ENCODE results near the gene DISP3.

DISP3 gene

DNA sequence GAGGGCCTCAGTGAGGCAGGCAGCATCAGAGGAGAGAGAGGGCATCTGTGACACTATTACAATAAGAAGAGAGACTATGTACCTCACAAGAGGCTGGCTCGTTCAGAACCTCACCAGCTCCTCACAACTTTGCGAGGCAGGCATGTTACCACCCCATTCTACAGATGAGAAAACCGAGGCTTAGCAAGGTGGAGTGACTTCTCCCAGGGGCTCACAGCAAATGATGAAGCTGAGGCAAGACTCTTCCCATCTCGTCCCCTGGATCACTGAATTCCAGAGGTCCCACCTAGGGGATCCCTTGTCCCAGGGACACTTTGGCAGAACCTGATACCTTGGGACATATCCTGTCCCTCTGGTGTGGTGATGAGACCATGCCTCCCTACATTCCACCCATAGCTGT lies 64.4 kb downstream of the DISP3 start:
- no peak for DNase-seq (ENCODE audit: low read depth in 2 of 2)

DNA sequence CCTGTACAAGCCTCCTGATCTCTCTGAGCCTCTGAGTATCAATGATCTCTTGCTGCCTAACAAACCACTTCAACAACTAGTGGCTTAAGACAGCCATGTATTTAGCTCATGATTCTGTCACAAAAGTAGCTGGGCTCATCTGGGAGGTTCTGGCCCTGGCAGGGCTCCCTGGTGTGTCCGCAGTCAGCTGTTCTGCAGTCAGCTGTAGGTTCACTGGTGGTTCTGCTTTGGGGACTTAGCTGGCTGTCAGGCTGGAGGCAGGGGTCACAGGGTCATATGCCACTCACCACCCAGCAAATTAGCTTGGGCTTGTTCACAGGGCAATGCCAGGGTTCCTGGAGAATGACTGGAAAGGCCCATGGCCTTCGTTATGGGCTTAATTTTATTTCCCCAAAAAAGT lies 64.8 kb downstream of the DISP3 start:
- DNase-seq (ENCODE audit: low read depth in 2 of 2), result no peak

DNA sequence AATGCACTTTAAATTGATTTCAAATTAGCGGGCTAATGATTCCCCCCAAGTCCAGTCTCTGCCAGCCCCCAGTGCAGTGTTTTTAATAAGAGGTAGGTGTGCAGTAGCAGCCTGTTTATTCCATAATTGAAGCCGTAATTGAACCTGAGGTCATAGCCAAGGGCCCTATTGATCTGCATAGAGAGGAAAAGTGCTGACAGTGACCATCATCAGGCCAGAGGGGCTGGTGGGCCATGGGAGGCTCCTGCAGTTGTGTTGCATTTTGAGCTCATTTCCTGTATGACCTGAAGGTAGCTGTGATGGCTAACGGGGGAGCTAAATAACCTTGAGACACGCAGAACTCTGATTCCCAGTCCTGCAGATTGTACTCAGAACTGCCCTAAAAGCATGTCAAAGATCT lies 67.5 kb downstream of the DISP3 start:
- no peak for DNase-seq (ENCODE audit: low read depth in 2 of 2)

DNA sequence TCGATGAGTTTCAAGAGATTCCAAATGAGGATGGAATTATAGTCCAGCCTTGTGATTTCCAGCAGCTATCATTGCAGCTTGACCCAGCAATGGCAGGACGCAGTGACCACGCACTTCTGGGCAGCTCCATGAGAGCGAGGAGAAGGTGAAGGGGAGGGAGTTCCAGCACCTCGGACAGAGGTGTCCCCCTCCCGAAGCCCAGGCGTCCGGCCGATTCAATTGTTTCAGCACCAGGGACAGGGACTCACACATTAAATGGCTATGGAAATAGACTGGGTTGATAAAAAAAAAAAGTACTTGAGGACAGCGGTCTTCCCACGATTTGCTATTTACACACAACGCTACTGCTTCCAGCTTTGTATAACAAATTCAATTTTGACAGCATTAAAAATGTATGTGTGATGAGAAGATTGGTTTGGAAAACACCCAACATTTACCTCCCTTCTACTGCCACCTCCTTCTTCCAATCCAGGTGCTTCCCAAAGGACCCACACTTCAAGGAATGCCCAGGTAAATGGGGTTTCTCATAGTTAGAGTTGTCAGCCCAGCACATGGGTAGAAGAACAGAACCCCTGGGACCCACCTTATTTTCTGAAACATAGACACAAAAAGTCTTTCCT lies 71.8 kb downstream of the DISP3 start:
- DNase-seq (ENCODE audit: low read depth in 2 of 2), result peak in 1 of 2 donors; percentile 15

DNA sequence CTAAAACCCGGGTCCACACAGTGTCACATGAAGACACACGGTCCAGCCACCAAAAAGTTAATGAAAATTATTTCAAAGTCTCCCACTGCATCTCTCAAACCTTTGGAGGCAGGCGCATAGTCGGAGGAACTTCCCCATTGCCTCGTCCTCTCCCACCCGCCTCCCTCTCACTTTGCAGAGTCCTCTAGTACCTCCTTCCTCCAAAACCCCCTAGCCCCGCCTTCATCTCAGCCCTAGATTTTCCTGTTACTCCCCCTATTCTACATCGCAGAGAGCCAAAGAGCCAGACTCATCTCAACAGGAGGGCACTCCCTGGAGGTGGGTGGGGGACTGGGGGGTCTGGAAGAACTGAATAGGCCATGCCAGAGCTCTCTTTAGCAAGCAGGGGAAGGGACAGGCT lies 79.3 kb downstream of the DISP3 start:
- no peak for DNase-seq (ENCODE audit: low read depth in 2 of 2)

DNA sequence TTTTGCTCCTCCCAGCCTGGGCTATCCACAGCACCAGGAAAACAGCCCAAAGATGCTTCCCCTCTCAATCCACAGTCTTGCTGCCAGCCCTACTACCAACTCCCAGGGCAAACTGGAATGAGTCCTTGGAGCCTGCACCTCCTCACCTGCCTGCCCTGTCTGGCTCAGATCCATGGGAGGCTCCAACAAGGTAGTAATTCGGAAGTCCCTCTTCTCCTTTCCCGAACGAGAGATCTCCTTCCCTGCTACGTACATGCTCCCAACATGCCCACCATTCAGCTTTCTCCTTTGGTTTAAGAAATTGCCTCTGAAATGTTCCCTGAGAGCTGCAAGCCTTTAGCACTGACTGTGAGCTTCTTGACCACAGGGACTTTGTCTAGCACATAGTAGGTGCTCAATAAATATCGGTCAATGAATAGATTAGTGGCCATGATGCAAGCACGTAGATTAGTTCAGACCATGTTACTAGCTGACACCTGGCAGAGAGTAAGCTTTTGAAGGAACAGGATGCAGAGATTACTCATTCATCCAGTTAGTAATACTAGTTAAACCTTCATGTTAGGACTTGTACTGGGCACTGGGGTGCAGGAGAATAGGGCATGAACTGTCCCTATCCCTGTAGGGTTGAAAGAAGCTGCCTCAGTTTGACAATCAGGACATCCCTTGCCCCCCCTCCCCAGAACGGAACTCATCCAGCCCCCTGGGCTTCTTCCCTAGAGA lies 80.1 kb downstream of the DISP3 start:
- DNase-seq (ENCODE audit: low read depth in 2 of 2), result no peak

DNA sequence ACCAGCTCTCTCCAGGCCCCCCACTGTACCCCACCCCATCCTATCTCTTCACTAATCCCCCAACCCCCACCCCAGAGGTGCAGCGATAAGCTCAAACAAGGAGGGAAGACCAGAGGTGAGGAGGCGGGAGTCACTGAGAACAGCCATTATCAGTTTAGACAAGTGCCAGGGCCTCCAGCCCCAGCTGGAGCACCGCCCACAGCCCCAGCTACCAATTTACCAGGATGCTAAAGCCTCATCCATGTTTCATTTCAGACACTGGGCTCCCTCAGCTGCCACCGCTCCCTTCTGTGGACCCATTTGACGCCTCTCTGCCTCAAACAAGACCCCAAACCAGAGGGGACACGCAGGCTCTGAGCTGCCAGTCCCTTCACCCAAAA lies 80.6 kb downstream of the DISP3 start:
- DNase-seq (ENCODE audit: low read depth in 2 of 2), result no peak

DNA sequence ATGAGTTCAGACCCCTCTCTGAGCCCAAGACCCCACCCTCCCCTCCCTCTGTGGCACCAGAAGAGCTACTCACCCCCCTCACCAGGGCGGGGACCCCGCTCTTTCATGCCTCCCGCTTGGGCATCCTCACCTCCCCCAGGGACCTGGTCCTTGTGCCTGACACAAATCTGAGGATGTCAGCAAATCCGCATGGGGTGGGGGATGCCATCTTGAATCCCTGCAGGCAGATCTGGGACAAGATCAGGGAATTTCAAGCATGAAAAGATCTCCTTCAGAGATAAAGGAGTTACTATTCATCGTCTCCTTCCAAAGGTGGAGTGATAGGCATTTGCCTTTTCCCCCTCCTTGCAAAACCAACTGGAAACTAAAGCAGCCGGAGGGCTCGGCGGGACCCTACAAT lies 81.1 kb downstream of the DISP3 start:
- no peak for DNase-seq (ENCODE audit: low read depth in 2 of 2)

DNA sequence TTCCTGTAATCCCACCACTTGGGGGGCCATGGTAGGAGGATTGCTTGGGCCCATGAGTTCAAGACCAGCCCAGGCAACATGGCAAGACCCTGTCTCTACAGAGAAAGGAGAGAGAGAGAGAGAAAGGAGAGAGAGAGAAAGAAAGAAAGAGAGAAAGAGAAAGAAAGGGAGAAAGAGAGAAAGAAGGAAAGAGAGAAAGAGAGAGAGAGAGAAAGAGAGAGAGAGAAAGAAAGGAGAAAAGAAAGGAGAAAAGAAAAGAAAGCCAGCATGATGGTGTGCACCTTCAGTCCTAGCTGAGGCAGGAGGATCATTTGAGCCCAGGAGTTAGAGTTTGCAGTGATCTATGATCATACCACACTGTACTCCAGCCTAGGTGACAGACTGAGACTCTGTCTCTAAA lies 82.8 kb downstream of the DISP3 start:
- DNase-seq (ENCODE audit: low read depth in 2 of 2), result no peak

DNA sequence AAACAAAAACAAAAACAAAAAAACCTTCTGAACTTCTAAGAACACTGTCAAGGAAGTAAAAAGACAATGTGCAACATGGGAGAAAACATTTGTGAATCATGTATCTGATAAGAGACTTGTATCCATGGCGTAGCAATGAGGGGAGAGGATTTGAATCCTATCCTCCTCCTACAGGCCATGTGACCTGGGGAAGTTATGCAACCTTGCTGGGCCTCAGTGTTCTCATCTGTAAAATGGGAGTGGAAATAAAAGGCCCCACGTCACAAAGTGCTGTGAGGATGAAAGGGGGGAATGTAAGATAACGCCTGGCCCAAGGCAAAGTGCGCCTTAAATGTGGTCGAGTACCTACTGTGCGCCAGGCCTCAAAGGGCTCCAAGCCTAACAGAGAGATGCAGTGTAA lies 83.7 kb downstream of the DISP3 start:
- DNase-seq (ENCODE audit: low read depth in 2 of 2), result no peak

DNA sequence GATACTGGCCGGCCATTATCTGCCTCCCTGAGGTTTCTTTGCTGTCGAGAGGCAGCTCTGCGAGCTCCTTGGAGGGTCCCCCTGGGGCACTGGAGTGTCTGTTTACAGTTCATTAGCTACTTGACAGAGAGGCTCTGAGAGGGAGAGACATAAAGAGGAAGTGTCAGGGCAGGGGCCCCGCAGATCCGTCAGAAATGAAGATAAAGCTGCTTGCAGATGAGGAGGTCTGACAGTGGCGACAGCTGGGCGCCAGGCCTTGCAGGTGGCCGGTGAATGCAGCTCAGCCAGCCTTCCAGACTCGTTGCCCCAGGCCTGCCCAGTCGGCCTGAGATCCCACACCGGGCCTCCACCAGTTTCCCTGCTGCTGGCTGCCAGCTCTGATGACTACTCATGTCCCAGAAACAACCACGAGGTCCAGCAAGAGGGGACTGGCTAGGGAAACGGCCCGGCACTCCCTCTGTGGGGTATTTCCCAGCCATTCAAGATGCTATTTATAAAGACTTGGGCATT lies 84.7 kb downstream of the DISP3 start:
- DNase-seq (ENCODE audit: low read depth in 2 of 2), result no peak

DNA sequence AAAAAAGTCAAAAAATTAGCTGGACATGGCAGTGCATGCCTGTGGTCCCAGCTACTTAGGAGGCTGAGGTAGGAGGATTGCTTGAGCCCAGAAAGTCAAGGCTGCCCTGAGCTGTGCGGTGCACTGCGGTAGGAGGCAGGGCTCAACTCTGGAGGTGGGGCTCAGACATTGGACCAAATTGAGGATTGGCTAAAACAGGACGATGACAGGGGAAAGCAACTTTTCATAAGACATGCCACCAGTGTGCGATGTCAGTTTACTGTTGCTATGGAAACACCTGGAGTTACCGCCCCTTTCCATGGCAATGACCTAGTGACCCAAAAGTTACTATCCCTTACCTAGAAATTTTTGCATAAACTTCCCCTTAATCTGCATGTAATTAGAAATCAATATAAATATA lies 85.3 kb downstream of the DISP3 start:
- DNase-seq (ENCODE audit: low read depth in 2 of 2), result no peak

DNA sequence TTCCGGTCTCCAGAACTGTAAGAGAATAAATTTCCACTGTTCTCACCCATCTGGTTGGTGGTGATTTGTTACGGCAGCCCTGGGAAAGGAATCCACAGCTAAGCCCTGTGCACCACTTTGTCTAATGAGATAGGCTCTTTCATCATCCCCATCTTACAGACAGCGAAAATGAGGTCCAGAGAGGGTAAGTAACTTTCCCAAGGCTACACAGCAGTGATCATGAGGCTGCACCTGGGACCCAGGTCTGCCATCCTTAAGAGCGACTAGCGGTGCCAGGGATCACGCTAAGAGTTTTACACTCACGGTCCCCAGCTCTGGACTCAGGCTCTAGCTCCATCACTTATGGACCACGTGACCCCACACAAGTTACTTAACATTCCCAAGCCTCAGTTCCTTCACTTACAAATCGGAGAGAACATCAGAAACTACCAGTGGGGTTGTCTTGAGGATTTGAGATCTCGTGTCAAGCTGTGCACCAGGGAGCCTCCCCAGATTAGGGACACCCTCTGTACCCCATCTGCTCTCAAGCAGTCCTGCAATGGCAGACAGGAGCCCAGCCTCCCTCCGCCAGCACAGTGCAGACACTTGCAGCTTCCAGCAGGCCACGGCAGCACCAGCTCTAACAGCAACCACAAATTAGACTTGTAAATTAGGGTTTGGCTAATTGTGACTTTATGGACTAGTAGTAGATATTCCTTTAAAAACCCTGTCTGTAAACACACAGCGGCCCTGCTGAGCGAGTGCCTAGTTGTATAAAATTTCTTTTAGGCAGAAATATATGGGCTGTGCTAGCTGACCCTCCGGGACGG lies 87.3 kb downstream of the DISP3 start:
- DNase-seq (ENCODE audit: low read depth in 2 of 2), result no peak

DNA sequence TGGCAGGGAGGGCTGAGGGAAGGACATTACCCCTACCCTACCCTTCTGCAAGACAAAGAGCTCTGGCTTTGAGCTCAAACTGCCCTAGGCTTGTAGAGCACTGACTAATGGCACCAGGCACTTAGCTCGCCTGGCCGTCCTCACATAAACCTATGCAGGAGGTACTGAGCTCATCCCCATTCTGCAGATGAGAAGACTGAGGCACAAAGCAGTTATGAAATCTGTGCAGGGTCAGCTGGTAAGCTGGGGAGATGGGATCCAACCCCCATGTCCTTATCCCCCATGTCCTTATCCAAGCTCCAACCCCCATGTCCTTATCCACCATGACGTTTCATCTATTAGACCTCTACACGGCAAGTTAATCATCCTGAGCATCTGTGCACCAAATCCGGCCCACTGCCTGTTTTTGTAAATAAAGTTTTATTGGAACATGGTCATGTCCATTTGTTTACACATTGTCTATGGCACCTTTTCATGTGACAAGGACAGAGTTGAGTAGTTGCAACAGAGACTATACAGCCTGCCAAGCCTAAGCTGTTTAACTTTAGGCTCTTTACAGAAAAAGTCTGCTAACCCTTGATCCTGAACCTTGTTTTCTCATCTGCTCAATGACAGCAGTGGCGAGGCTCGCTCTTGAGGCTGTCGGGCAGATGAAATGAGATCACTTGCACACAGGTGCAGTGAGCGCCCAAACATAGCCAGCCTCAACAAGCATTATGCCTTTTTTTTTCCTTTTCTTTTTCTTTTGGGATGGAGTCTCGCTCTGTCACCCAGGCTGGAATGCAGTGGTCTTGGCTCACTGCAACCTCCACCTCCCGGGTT lies 88.5 kb downstream of the DISP3 start:
- DNase-seq (ENCODE audit: low read depth in 2 of 2), result no peak

DNA sequence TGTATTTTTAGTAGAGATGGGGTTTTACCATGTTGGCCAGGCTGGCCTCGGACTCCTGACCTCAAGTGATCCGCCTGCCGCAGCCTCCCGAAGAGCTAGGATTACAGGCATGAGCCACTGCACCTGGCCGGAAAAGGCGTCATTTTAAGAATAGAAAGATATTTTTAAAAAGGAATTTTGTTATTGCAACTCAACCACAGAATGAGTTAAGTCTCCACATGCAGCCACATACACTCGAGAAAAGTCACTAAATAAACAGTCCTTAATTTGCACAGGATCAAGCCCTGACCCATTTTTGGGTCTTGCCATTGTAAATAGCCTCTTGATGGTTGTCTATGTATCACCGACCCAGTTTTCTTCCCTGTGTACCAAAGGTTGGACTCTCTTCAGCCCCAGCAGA lies 89.7 kb downstream of the DISP3 start:
- DNase-seq (ENCODE audit: low read depth in 2 of 2), result no peak

DNA sequence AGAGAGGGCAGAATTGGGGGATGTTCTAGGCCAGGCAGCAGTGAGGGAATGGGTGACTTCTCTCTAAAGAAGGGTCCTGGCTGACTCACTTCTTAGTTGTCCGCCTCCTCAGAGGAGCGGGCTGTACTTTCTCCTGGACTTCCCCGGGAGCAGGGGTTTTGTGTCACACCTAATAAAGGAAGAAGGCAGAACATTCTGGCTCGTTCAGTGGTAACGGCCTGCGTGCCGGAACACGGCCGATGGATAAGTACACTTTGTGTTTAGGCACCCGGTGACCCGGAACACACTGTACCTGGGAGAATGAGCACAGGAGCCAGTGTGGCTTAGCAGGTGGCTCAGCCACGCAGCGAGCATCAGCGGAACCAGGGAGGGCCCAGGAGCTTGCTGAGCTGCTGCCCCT lies 90.6 kb downstream of the DISP3 start:
- no peak for DNase-seq (ENCODE audit: low read depth in 2 of 2)

DNA sequence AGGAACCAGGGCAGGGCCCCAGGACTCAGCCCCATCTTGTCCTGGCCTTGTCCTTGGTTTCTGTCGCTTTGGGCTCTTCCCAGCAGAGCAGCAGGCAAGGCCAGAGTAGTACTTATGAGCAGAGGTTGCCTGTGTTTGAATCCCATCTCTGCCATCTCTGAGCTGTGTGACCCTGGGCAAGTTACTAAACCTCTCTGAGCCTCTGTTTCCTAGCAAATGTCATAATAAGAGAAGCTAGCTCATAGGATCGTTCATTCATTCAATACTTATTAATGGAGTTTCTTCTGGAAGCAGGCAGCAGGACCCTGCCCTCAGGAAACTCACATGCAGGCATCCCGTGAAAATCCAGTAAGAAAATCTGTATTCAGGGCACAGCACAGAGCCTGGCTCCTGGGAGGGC lies 91.0 kb downstream of the DISP3 start:
- no peak for DNase-seq (ENCODE audit: low read depth in 2 of 2)

DNA sequence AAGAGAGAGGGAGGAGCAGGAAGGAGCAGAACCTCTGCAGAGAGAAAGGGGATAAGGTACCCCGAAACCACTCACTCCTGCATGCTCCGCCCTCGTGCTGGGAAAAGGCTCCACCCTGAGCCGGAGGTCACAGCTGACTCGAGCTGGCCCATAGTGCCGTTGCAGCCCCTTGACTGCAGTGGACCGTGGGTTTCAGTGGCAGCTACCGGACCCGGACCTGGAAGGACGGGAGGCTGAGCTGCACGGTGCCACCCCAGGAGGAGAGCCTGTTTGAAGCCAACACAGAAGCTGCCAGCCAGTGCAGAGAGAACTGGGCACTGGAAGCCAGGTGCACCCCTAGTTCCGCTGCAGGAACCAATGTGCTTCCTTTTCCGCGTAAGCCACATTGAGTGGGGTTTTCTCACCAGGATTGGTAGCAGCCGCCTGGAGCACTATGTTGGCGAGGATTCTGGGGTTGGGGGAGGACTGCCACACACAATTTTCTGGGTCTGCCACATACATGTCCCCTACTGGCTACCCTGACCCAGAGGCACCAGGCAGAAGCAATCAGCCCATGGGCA lies 91.9 kb downstream of the DISP3 start:
- no peak for DNase-seq (ENCODE audit: low read depth in 2 of 2)

DNA sequence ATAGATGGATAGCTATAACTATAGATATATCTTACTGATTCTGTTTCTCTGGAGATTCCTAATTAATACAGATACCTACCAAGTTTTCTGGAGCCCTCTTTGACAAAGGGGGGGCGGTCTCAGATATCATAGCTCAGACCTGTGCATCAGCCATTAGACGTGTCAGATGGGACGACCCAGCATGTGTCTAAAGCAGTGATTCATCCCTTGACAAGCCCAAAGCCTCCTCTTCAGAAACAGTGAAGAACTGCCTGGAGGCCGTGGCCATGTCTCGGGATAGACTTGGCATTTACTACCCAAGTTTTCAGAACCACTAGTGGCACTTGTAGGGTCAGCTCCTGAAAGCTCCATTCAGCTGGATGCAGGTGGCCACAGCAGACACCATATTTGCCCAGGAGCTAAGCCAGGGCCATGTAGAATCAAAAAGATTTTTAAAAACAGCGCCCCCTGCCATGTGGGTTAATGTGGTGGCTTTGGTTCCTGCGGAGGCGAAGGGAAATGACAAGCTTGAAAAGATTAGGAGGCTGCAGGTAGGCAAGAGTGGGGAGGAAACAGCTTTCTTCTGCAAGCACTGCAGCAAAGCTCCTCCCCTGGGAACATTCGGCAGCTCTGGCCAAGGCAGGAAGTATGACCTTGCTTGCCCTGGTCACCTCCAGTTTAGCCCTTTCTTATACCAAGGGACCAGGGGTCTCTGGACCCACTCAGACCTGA lies 93.1 kb downstream of the DISP3 start:
- peak in 1 of 2 donors; percentile 7 for DNase-seq (ENCODE audit: low read depth in 2 of 2)

DNA sequence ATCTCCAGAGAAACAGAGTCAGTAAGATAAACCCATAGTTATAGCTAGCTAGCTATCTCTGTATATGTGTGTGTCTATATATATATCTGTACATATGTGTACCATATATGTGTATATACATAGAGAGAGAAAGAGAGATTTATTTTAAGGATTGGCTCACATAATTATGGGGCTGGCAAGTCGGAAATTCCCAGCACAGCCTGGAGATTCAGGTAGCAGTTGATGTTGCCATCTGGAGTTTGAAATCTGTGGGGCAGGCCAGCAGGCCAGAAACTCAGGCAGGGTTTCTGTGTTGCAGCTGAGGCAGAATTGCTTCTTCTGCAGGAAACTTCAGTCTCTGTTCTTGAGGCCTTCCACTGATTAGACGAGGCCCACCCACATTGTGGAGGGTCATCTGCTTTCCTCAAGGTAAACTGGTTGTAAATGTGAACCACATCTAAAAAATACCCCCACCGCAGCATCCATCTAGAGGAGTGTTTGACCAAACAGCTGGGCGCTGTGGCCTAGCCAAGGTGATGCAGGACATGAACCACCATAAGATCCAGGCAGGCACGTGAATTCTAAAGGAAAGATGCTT lies 94.2 kb downstream of the DISP3 start:
- DNase-seq (ENCODE audit: low read depth in 2 of 2), result no peak

DNA sequence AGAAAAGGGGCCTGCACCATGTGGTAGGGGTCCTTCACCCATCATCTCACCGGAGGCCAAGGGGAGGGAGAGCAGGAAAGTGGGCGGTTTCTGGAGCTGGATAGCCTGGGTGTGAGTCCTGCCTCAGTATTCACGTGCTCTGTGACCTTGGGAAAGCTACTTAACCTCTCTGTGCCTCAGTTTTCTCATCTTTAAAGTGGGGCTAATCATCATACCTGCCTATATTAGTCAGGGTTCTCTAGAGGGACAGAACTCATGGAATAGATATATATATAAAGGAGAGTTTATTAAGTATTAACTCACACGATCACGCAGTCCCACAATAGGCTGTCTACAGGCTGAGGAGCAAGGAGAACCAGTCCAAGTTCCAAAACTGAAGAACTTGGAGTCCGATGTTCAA lies 96.6 kb downstream of the DISP3 start:
- DNase-seq (ENCODE audit: low read depth in 2 of 2), result no peak

Data from stimulated activated CD4-positive, alpha-beta T cell treated with anti-CD3 and anti-CD28 coated beads, Interleukin-15, amount 100 ng/mL, for 48 hours (primary cell).